ENCODE results near the gene PHF12.

PHF12 gene

GRCh38 chr17:28956112-28956511 lies 4.8 kb upstream of the PHF12 start:
- Histone ChIP-seq H3K4me1 (ENCODE audit: insufficient read depth, low read length) (peaks cover 17% of the 10 kb centered on the region), H4K20me1 (ENCODE audit: insufficient read depth, low read length) (no peaks in the 10 kb centered on the region), H3K79me2 (ENCODE audit: insufficient read depth, low read length) (peaks cover 1% of the 10 kb centered on the region; the same call in 1 of the 2 replicates), H3K9ac (ENCODE audit: low read depth, low read length) (no peak overlapping the region), H3K36me3 (ENCODE audit: insufficient read depth, low read length) (no peaks in the 10 kb centered on the region), H3K4me2 (ENCODE audit: insufficient read depth, low read length) (no peak overlapping the region), H3K4me3 (ENCODE audit: low read depth in 1 of 2, low read length in 2 of 2) (no peak overlapping the region), H3K27ac (ENCODE audit: low read length) (no peak overlapping the region), H3K27me3 (ENCODE audit: insufficient read depth, low read length, poor library complexity) (no peaks in the 10 kb centered on the region), H2AFZ (ENCODE audit: low read depth, low read length) (no peak overlapping the region), H3K9me3 (ENCODE audit: insufficient read depth, low read length, severe bottlenecking) (no peaks in the 10 kb centered on the region)
- ATAC-seq (ENCODE audit: insufficient read depth, low read depth) (no peak), DNase-seq (no peak)
- TF ChIP-seq EZH2 (IDR thresholded peaks at IDR 0.05; ENCODE audit: borderline replicate concordance, low read depth, low read length, severe bottlenecking) (no peak), CTCF (IDR thresholded peaks at IDR 0.05; ENCODE audit: borderline replicate concordance, extremely low read depth, low read length, poor library complexity, severe bottlenecking) (no peak)

GRCh38 chr17:28955408-28955807 lies 4.1 kb upstream of the PHF12 start:
- Histone ChIP-seq H3K4me3 (ENCODE audit: low read depth in 1 of 2, low read length in 2 of 2) (no peak overlapping the region), H3K27me3 (ENCODE audit: insufficient read depth, low read length, poor library complexity) (no peaks in the 10 kb centered on the region), H3K9me3 (ENCODE audit: insufficient read depth, low read length, severe bottlenecking) (no peaks in the 10 kb centered on the region), H3K4me1 (ENCODE audit: insufficient read depth, low read length) (peaks cover 17% of the 10 kb centered on the region), H3K79me2 (ENCODE audit: insufficient read depth, low read length) (peaks cover 8% of the 10 kb centered on the region), H4K20me1 (ENCODE audit: insufficient read depth, low read length) (no peaks in the 10 kb centered on the region), H3K36me3 (ENCODE audit: insufficient read depth, low read length) (no peaks in the 10 kb centered on the region; the same call in 1 of the 2 replicates), H2AFZ (ENCODE audit: low read depth, low read length) (no peak overlapping the region), H3K4me2 (ENCODE audit: insufficient read depth, low read length) (no peak overlapping the region), H3K27ac (ENCODE audit: low read length) (no peak overlapping the region), H3K9ac (ENCODE audit: low read depth, low read length) (no peak overlapping the region)
- DNase-seq (no peak), ATAC-seq (ENCODE audit: insufficient read depth, low read depth) (no peak)
- TF ChIP-seq EZH2 (IDR thresholded peaks at IDR 0.05; ENCODE audit: borderline replicate concordance, low read depth, low read length, severe bottlenecking) (no peak), CTCF (IDR thresholded peaks at IDR 0.05; ENCODE audit: borderline replicate concordance, extremely low read depth, low read length, poor library complexity, severe bottlenecking) (no peak)

- H3K4me3 ChIP-seq (ENCODE audit: low read depth in 1 of 2, low read length in 2 of 2): no peak overlapping the region
- peaks cover 13% of the 10 kb centered on the region for H3K79me2 ChIP-seq (ENCODE audit: insufficient read depth, low read length)
- H3K36me3 ChIP-seq (ENCODE audit: insufficient read depth, low read length): peaks cover 2% of the 10 kb centered on the region; the same call in 1 of the 2 replicates
- H3K9ac ChIP-seq (ENCODE audit: low read depth, low read length): no peak overlapping the region
- no peak overlapping the region for H3K27ac ChIP-seq (ENCODE audit: low read length)
- peaks cover 17% of the 10 kb centered on the region for H3K4me1 ChIP-seq (ENCODE audit: insufficient read depth, low read length)
- TF ChIP-seq CTCF (IDR thresholded peaks at IDR 0.05; ENCODE audit: borderline replicate concordance, extremely low read depth, low read length, poor library complexity, severe bottlenecking) (no peak), EZH2 (IDR thresholded peaks at IDR 0.05; ENCODE audit: borderline replicate concordance, low read depth, low read length, severe bottlenecking) (no peak)
- no peaks in the 10 kb centered on the region for H3K9me3 ChIP-seq (ENCODE audit: insufficient read depth, low read length, severe bottlenecking)
- no peaks in the 10 kb centered on the region for H3K27me3 ChIP-seq (ENCODE audit: insufficient read depth, low read length, poor library complexity)
- H2AFZ ChIP-seq (ENCODE audit: low read depth, low read length): no peak overlapping the region
- no peak for DNase-seq
- H4K20me1 ChIP-seq (ENCODE audit: insufficient read depth, low read length): peaks cover 5% of the 10 kb centered on the region
- no peak overlapping the region for H3K4me2 ChIP-seq (ENCODE audit: insufficient read depth, low read length)
- ATAC-seq (ENCODE audit: insufficient read depth, low read depth): no peak
Measured at GRCh38 chr17:28954886-28955285, 3.6 kb upstream of the PHF12 start.

All from DND-41 (cell line).